K562 (cell line): ENCODE data around the gene SREBF1. TPM values are rescaled to one million over a fixed set of nuclear protein-coding genes. Genes with fewer than 3 reads are reported as not detected.

ENCODE experiments used
- CEBPG ChIP-seq, 3 experiments: fragments of 200-800 bp in 1 of 3; sonication (Bioruptor generic) in 1 of 3; sonication (generic) in 1 of 3; formaldehyde crosslinking in 1 of 3; IDR thresholded peaks in 2 of 3; conservative IDR thresholded peaks in 1 of 3; 2 replicates each; pipeline versions ENCODE4 v1.6.1 to v1.8.0; 2016 to 2022; ENCODE audit warnings: missing compliant biosample characterization in 2 of 3, missing genetic modification characterization in 2 of 3, mild to moderate bottlenecking in 1 of 3, missing genetic modification reagents in 1 of 3
- GTF3C2 ChIP-seq: IDR thresholded peaks from 3 replicates; pipeline ENCODE4 v1.6.1; 2011; ENCODE audit warnings: borderline replicate concordance, mild to moderate bottlenecking, moderate library complexity; ENCODE audit not compliant: insufficient read length; ENCODE audit errors: extremely low read depth
- PRDM10 ChIP-seq: fragments of 450-650 bp; IDR thresholded peaks from 2 replicates; pipeline ENCODE4 v1.6.1; 2018; ENCODE audit not compliant: partially characterized antibody
- TCF3 ChIP-seq: sonication (generic); formaldehyde crosslinking; IDR thresholded peaks from 2 replicates; pipeline ENCODE4 v1.4.0; 2020; ENCODE audit warnings: mild to moderate bottlenecking, missing genetic modification reagents
- ZNF121 ChIP-seq: sonication (generic); formaldehyde crosslinking; conservative IDR thresholded peaks from 2 replicates; pipeline ENCODE4 v1.8.0; 2022; ENCODE audit warnings: missing genetic modification reagents
- polyA plus RNA-seq, 8 experiments: library from polyadenylated mRNA; depleted of rRNA in 4 of 8; stranded (reverse) in 5 of 8; unstranded in 3 of 8; fragments of >200 nt; fragmentation: Nextera tagmentation in 2 of 8; fragmentation: Illumina TruSeq in 1 of 8; extraction: Ambion mirVana in 2 of 8; extraction: Trizol in 1 of 8; gene quantifications; 2 replicates each; pipeline versions ENCODE4 v1.2.1 to v1.2.3, GENCODE V29; 2011 to 2014; ENCODE audit warnings: inconsistent platforms in 1 of 8, missing spikeins in 1 of 8
- total RNA-seq, 7 experiments: library from RNA; depleted of rRNA in 6 of 7; stranded (reverse); fragments of >200 nt in 6 of 7; fragmentation: Illumina TruSeq in 2 of 7; extraction: Trizol in 2 of 7; gene quantifications; 2 replicates each; pipeline versions ENCODE4 v1.2.1 to v1.2.3, GENCODE V29; 2011 to 2021; ENCODE audit warnings: low replicate concordance in 1 of 7

Gene SREBF1
- total and polyA plus RNA-seq, 9 of the 15 experiments (the other 6 are each of a cell fraction or from before 2014, with no cell fraction given), result 1.6 to 169 (median 69.4) TPM

GRCh38 chr17:17840751-17841591 is 4.2 kb upstream of the SREBF1 start (continued):
- TF ChIP-seq PRDM10 (peak; percentile 8), CEBPG (CRISPR knock-in tag; IDR thresholded peaks at IDR 0.05) (peak; percentile 9; the same call in 1 of the 2 replicates), CEBPG (tag; conservative IDR thresholded peaks at IDR 0.05 in 1 of 2, IDR thresholded peaks at IDR 0.05 in 1 of 2) (no peak), GTF3C2 (no peak), ZNF121 (CRISPR knock-in tag) (no peak), TCF3 (CRISPR knock-in tag) (0 out of 2 replicates have a peak, but pooled peaks have one; percentile 12)
